Right lung (tissue), 5 donors: ENCODE results near the gene RTL9. TPM values are rescaled to one million over a fixed set of nuclear protein-coding genes. Genes with fewer than 3 reads are reported as not detected.
A peak's percentile ranks its signal among the peaks of the same experiment; 100 is the strongest.
"Not testable (repeated sequence)": the region's sequence is repeated elsewhere in the genome, so short reads cannot be mapped to it uniquely, and the experiment has no call there.

Source experiments
- DNase-seq, 2 donors: peaks; one replicate each; pipeline ENCODE4 v3.0.0-alpha.2; 2013
- polyA plus RNA-seq, 5 donors: library from polyadenylated mRNA; unstranded; fragments of 120-200 nt; gene quantifications; one replicate each; pipeline versions ENCODE4 v1.2.1 to v1.2.3, GENCODE V29; 2013; ENCODE audit warnings: inconsistent platforms in 1 of 5, low replicate concordance in 1 of 5; ENCODE audit not compliant: insufficient read length in 5 of 5, insufficient read depth in 1 of 5

RTL9 gene
- polyA plus RNA-seq, 5 donors = 0.33 to 0.99 (median 0.35) TPM

DNA sequence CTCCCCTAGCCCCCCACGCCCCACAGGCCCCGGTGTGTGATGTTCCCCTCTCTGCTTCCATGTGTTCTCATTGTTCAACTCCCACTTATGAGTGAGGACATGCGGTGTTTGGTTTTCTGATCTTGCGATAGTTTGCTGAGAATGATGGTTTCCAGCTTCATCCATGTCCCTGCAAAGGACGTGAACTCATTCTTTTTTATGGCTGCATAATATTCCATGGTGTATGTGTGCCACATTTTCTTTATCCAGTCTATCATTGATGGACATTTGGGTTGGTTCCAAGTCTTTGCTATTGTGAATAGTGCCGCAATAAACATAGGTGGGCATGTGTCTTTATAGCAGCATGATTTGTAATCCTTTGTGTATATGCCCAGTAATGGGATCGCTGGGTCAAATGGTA, 47.6 kb downstream of the RTL9 start:
- not testable (repeated sequence) for DNase-seq

DNA sequence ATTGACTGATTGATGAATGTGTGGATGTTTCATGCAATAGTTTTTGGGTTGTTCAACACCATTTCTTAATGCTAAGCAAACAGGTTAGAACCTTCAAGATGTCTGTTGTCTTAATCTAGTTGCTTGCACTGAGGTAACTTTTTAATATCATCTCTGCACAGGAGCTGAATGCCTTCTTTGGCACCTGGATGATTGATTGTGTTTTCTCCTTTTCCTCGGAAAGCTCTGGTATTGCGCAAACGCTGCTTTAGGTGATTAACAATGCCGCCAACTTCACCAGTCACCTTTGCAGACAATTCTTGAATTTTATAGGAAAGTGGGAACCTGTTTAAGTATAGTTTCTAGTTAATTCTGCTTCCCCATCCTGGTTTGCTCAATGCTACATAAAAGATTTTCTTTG, 48.2 kb downstream of the RTL9 start:
- DNase-seq = no peak

- peak; percentile 18 to 50 for DNase-seq
Measured at GRCh38 chrX:110407910-110408545, 49.4 kb downstream of the RTL9 start.

Other genes starting within 250 kb of the RTL9 start
- 10 to 100 TPM; 10.1 to 14.5 (median 13.2) TPM for gene AMMECR1, start 40.8 kb upstream of the RTL9 start, polyA plus RNA-seq